K562 (cell line): ENCODE measurements around the gene SVBP. TPM values are rescaled to one million over a fixed set of nuclear protein-coding genes. Genes with fewer than 3 reads are reported as not detected.
A peak's percentile ranks its signal among the peaks of the same experiment; 100 is the strongest.

ENCODE experiments used
- ATAC-seq: fragments of 200-7000 bp; cut with Tn5 transposase; 3 replicates; pipeline ENCODE4 v1.9.1; 2020; ENCODE audit warnings: moderate library complexity
- BruUV-seq: library from RNA; stranded (reverse); fragments of 400-500 nt; replicated peaks from 2 replicates; lab custom pipeline; 2021; lab: Mats Ljungman, UMichigan
- CTCF ChIA-PET: fragments of 300-600 bp; formaldehyde crosslinking; extraction: SDS; loops from one replicate; lab custom pipeline; 2021; ENCODE audit warnings: low intra/inter-chr PET ratio; lab: Yijun Ruan, JAX
- POLR2A ChIA-PET: fragments of 300-600, 350-650 bp; sonication (Branson Sonifier 250); formaldehyde crosslinking; extraction: SDS; loops from one replicate; lab custom pipeline; 2021; ENCODE audit warnings: antibody characterized with exemption, inconsistent platforms; lab: Yijun Ruan, JAX
- DNase-seq, 4 experiments: peaks; one replicate each; pipeline versions ENCODE4 v3.0.0 to v3.0.0-alpha.2; 2011 to 2018; ENCODE audit warnings: low spot score in 3 of 4, mixed read lengths in 3 of 4; ENCODE audit errors: extremely low read depth in 1 of 4
- FAIRE-seq: peaks from 2 replicates; lab custom pipeline; 2011; peaks lifted over from hg19 to GRCh38; lab: Jason Lieb, UNC
- H2AFZ ChIP-seq: 2 replicates; pipeline ENCODE4 v1.6.0; 2011; ENCODE audit warnings: low read depth, low read length, control low read depth, inconsistent platforms
- H3K27ac ChIP-seq: fragments of 200-600 bp; 3 replicates; pipeline ENCODE4 v1.8.0; 2011; ENCODE audit warnings: low read depth, mild to moderate bottlenecking, control low read depth, inconsistent platforms, low read length, moderate library complexity, mixed read lengths; ENCODE audit errors: extremely low read depth
- H3K27me3 ChIP-seq, 2 experiments: fragments of 300-600 bp in 1 of 2; 2 replicates in 1 of 2; 3 replicates in 1 of 2; pipeline versions ENCODE4 v1.6.0 to v1.8.0; 2011; ENCODE audit warnings: inconsistent platforms in 2 of 2, low read length in 2 of 2, mild to moderate bottlenecking in 1 of 2, mixed read lengths in 1 of 2, moderate library complexity in 1 of 2; ENCODE audit not compliant: control insufficient read depth in 2 of 2, insufficient read depth in 2 of 2
- H3K36me3 ChIP-seq: fragments of 300-600 bp; 3 replicates; pipeline ENCODE4 v1.8.0; 2011; ENCODE audit warnings: mild to moderate bottlenecking, low read length, inconsistent platforms; ENCODE audit not compliant: control insufficient read depth, insufficient read depth
- H3K4me1 ChIP-seq, 2 experiments: fragments of 200-600 bp in 1 of 2; replicated peaks in 1 of 2; 2 replicates in 1 of 2; 3 replicates in 1 of 2; pipeline versions ENCODE4 v1.5.1 to v1.8.0; 2011; ENCODE audit warnings: inconsistent platforms in 2 of 2, low read length in 2 of 2, mild to moderate bottlenecking in 1 of 2, mixed read lengths in 1 of 2, moderate library complexity in 1 of 2; ENCODE audit not compliant: control insufficient read depth in 2 of 2, insufficient read depth in 2 of 2
- H3K4me2 ChIP-seq: 2 replicates; pipeline ENCODE4 v1.6.1; 2011; ENCODE audit warnings: low read length, control low read depth, inconsistent platforms, mixed read lengths; ENCODE audit not compliant: insufficient read depth
- H3K4me3 ChIP-seq: fragments of 200-600 bp; sonication (generic), shearing (Covaris generic); 2 replicates; pipeline ENCODE4 v1.5.1; 2016; ENCODE audit warnings: control low read depth, inconsistent platforms
- H3K79me2 ChIP-seq: fragments of 200-600 bp; 3 replicates; pipeline ENCODE4 v1.8.0; 2011; ENCODE audit warnings: low read length, inconsistent platforms; ENCODE audit not compliant: control insufficient read depth, insufficient read depth
- H3K9ac ChIP-seq, 2 experiments: 2 replicates each; pipeline versions ENCODE4 v1.6.0 to v1.6.1; 2011; ENCODE audit warnings: low read depth in 2 of 2, low read length in 2 of 2, control low read depth in 1 of 2, inconsistent platforms in 1 of 2, mild to moderate bottlenecking in 1 of 2, mixed read lengths in 1 of 2; ENCODE audit not compliant: insufficient read depth in 1 of 2
- H3K9me1 ChIP-seq: one replicate; pipeline ENCODE4 v1.6.0; 2011; ENCODE audit warnings: inconsistent platforms, mild to moderate bottlenecking, low read length, moderate library complexity; ENCODE audit not compliant: control insufficient read depth, insufficient read depth
- H3K9me3 ChIP-seq: replicated peaks from 2 replicates; pipeline ENCODE4 v1.5.1; 2011; ENCODE audit warnings: low read depth, low read length, inconsistent platforms; ENCODE audit not compliant: control insufficient read depth, insufficient read depth
- H4K20me1 ChIP-seq: replicated peaks from 2 replicates; pipeline ENCODE4 v1.6.1; 2011; ENCODE audit warnings: low read length, inconsistent platforms, mixed read lengths; ENCODE audit not compliant: control insufficient read depth, insufficient read depth
- ATF1 ChIP-seq, 2 experiments: fragments of 450-650 bp in 1 of 2; IDR thresholded peaks; 2 replicates each; pipeline ENCODE4 v1.6.1; 2016; ENCODE audit warnings: missing compliant biosample characterization in 1 of 2, missing genetic modification characterization in 1 of 2
- DACH1 ChIP-seq: fragments of 450-650 bp; IDR thresholded peaks from 2 replicates; pipeline ENCODE4 v1.6.1; 2018; ENCODE audit not compliant: partially characterized antibody
- DDX20 ChIP-seq: fragments of 450-650 bp; IDR thresholded peaks from 2 replicates; pipeline ENCODE4 v1.6.1; 2016; ENCODE audit warnings: missing genetic modification characterization, low read depth, mild to moderate bottlenecking, missing compliant biosample characterization, moderate library complexity
- FUS ChIP-seq: fragments of 200-400 bp; formaldehyde crosslinking; optimal IDR thresholded peaks from 2 replicates; pipeline ENCODE3; 2017; ENCODE audit warnings: low read depth, low read length
- GABPB1 ChIP-seq: sonication (generic); formaldehyde crosslinking; IDR thresholded peaks from 2 replicates; pipeline ENCODE4 v1.8.0; 2022; ENCODE audit warnings: mild to moderate bottlenecking, missing genetic modification reagents
- HNRNPLL ChIP-seq: fragments of 200-400 bp; formaldehyde crosslinking; IDR thresholded peaks from 2 replicates; pipeline ENCODE4 v1.6.1; 2017; ENCODE audit warnings: low read length, low read depth, mild to moderate bottlenecking; ENCODE audit not compliant: poor library complexity, severe bottlenecking
- NCOR1 ChIP-seq: fragments of 450-650 bp; IDR thresholded peaks from 2 replicates; pipeline ENCODE4 v1.6.1; 2016; ENCODE audit warnings: mild to moderate bottlenecking, moderate library complexity
- SETDB1 ChIP-seq: IDR thresholded peaks from one replicate; pipeline ENCODE4 v1.6.1; 2012; ENCODE audit warnings: low read length, control low read depth, inconsistent platforms
- SRSF3 ChIP-seq: fragments of 200-400 bp; formaldehyde crosslinking; IDR thresholded peaks from 2 replicates; pipeline ENCODE4 v1.6.1; 2016; ENCODE audit warnings: mild to moderate bottlenecking, low read length, moderate library complexity; ENCODE audit not compliant: insufficient read depth
- TOE1 ChIP-seq, 2 experiments: fragments of 450-650 bp in 1 of 2; sonication (generic) in 1 of 2; formaldehyde crosslinking in 1 of 2; IDR thresholded peaks; 2 replicates each; pipeline versions ENCODE4 v1.7.1 to v1.8.0; 2016 to 2022; ENCODE audit warnings: borderline replicate concordance in 2 of 2, mild to moderate bottlenecking in 2 of 2, antibody characterized with exemption in 1 of 2, inconsistent platforms in 1 of 2, low read depth in 1 of 2, missing genetic modification reagents in 1 of 2, moderate library complexity in 1 of 2
- ZNF354B ChIP-seq: fragments of 250-450 bp; sonication (Bioruptor Pico); IDR thresholded peaks from 2 replicates; pipeline ENCODE4 v1.4.0; 2020
- ZNF780A ChIP-seq: fragments of 250-450 bp; sonication (Bioruptor Pico); IDR thresholded peaks from 2 replicates; pipeline ENCODE4 v1.5.0; 2021; ENCODE audit warnings: mild to moderate bottlenecking
- WGBS: fragments of 100-300 bp; shearing (Covaris generic); methylation state at CpG from one replicate; pipeline ENCODE4 v1.1.6; 2016; ENCODE audit warnings: low coverage, mixed read lengths; ENCODE audit not compliant: insufficient coverage; ENCODE audit errors: missing lambda C conversion rate; 5-methylcytosine and 5-hydroxymethylcytosine counted together
- in situ Hi-C: fragments of 300-500 bp; cut with MboI; formaldehyde crosslinking; loops from 4 replicates; pipeline ENCODE4 v1.15.0; 2018; ENCODE audit warnings: inconsistent platforms, mixed read lengths
- intact Hi-C: fragments of 100-400 bp; cut with micrococcal nuclease; formaldehyde crosslinking; loops from 2 replicates; pipeline ENCODE4 v1.14.2; 2022
- polyA plus RNA-seq, 8 experiments: library from polyadenylated mRNA; depleted of rRNA in 4 of 8; stranded (reverse) in 5 of 8; unstranded in 3 of 8; fragments of >200 nt; fragmentation: Nextera tagmentation in 2 of 8; fragmentation: Illumina TruSeq in 1 of 8; extraction: Ambion mirVana in 2 of 8; extraction: Trizol in 1 of 8; gene quantifications; 2 replicates each; pipeline versions ENCODE4 v1.2.1 to v1.2.3, GENCODE V29; 2011 to 2014; ENCODE audit warnings: inconsistent platforms in 1 of 8, missing spikeins in 1 of 8
- total RNA-seq, 7 experiments: library from RNA; depleted of rRNA in 6 of 7; stranded (reverse); fragments of >200 nt in 6 of 7; fragmentation: Illumina TruSeq in 2 of 7; extraction: Trizol in 2 of 7; gene quantifications; 2 replicates each; pipeline versions ENCODE4 v1.2.1 to v1.2.3, GENCODE V29; 2011 to 2021; ENCODE audit warnings: low replicate concordance in 1 of 7
- TF ChIP-seq, protein P1 (sequence below): fragments of 450-650 bp; conservative IDR thresholded peaks from 2 replicates; pipeline ENCODE4 v1.6.1; 2016; ENCODE audit warnings: missing genetic modification characterization, low read depth, mild to moderate bottlenecking, control low read depth, missing compliant biosample characterization

Gene SVBP
- total and polyA plus RNA-seq, 9 of the 15 experiments (the other 6 are each of a cell fraction or from before 2014, with no cell fraction given), result 31.7 to 49.7 (median 40.0) TPM

DNA sequence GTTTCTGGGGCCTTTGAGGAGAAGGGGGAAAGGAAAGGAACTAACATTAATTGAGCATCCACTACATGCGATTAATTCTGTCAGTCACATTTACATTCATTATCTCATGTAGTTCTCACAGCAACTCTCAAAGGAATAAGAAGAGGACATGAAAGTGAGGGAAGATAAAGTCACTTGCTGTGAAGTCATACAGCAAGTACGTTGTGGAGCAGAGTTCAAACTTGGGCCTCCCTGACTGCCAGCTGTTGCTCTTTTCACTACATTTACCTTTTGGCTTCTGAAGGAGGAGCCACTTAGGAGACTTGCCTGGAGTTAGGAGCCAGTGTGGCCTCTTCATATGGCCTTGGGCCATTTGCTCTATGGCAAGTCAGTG lies 35.4 kb upstream of the SVBP start:
- H3K4me2 ChIP-seq, result no peak overlapping the region
- TF ChIP-seq FUS, result no peak
- TF ChIP-seq SETDB1, result no peak
- TF ChIP-seq NCOR1, result no peak
- TF ChIP-seq, all 486 proteins: peak for 0
- Histone ChIP-seq H3K79me2 (peaks cover 9% of the 10 kb centered on the region), H3K36me3 (peaks cover 36% of the 10 kb centered on the region; the same call in 2 of the 3 replicates), H3K9me1 (no peaks in the 10 kb centered on the region), H4K20me1 (no peaks in the 10 kb centered on the region), H3K9me3 (peaks cover 5% of the 10 kb centered on the region), H3K27me3 (no peaks in the 10 kb centered on the region), H2AFZ (no peak overlapping the region), H3K27ac (no peak overlapping the region), H3K4me3 (no peak overlapping the region), H3K4me1 (peaks cover 8% of the 10 kb centered on the region in 2 experiments), H3K9ac (no peak overlapping the region)
- no TSS peak for BruUV-seq
- DNase-seq (no peak), FAIRE-seq (no peak), ATAC-seq (peak; percentile 12; the same call in 1 of the 3 replicates)
- in situ Hi-C loops, result no loop called here
- WGBS, result 44% methylated on average over 2 of the region's 2 CpGs
- intact Hi-C loops, result no loop called here
- CTCF ChIA-PET, result no interaction called here
- POLR2A ChIA-PET, result no interaction called here

DNA sequence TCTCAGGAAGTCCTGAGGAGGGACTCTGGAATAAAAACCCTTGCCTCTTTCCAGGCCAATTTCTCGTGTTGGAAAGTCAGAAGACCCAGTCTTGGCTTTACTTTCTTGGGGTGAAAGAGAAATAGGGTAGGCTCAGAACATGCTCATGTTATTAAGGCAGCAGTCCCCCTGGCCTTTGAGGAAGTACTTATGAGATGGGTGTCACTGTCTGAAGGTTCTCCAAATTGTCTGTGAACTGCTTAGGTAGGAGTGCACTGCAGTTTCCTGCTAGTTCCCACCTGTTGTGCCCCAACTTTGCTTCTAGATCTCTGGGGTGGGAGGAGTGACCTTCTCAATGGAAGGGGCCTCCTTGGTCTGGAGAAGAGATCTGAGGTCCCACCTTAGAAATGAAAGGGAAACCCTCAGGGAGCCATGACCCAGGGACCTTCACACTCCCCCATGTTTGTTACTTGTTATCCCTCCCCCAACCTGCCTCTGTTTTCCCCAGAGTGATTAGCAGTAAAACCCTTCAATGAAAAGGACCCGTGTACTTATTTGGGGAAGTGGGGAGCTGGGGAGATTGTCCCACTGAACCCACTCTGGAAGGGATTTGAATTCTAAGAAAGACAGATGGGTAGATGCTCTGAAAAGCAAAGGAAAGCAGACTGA lies 34.9 kb upstream of the SVBP start:
- 43% methylated on average over 2 of the region's 2 CpGs for WGBS
- no peak overlapping the region for H3K9ac ChIP-seq
- DNase-seq (no peak), ATAC-seq (no peak), FAIRE-seq (no peak)
- H3K27me3 ChIP-seq, result no peaks in the 10 kb centered on the region
- ChIA-PET CTCF (no interaction called here), POLR2A (interaction anchor here (0.9 to 1.4 kb wide), 2 partner anchors 11 to 21 kb away, joined by 3 to 4 read pairs; no protein-coding TSS in a partner anchor)
- no peak overlapping the region for H3K27ac ChIP-seq
- intact Hi-C loops (no loop called here), in situ Hi-C loops (no loop called here)
- H3K9me3 ChIP-seq, result peaks cover 5% of the 10 kb centered on the region
- H3K36me3 ChIP-seq, result peaks cover 36% of the 10 kb centered on the region; the same call in 2 of the 3 replicates
- H3K9me1 ChIP-seq, result no peaks in the 10 kb centered on the region
- H3K79me2 ChIP-seq, result peaks cover 14% of the 10 kb centered on the region
- BruUV-seq, result no TSS peak
- no peak for TF ChIP-seq ZNF354B (CRISPR knock-in tag)
- TF ChIP-seq HNRNPLL, result no peak
- TF ChIP-seq GABPB1 (CRISPR knock-in tag), result no peak
- TF ChIP-seq, protein P1, sequence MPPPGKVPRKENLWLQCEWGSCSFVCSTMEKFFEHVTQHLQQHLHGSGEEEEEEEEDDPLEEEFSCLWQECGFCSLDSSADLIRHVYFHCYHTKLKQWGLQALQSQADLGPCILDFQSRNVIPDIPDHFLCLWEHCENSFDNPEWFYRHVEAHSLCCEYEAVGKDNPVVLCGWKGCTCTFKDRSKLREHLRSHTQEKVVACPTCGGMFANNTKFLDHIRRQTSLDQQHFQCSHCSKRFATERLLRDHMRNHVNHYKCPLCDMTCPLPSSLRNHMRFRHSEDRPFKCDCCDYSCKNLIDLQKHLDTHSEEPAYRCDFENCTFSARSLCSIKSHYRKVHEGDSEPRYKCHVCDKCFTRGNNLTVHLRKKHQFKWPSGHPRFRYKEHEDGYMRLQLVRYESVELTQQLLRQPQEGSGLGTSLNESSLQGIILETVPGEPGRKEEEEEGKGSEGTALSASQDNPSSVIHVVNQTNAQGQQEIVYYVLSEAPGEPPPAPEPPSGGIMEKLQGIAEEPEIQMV, result no peak
- no peak for TF ChIP-seq DACH1
- no peak for TF ChIP-seq TOE1 (IDR thresholded peaks at IDR 0.05; ENCODE audit: borderline replicate concordance)
- no peak for TF ChIP-seq TOE1 (CRISPR knock-in tag; IDR thresholded peaks at IDR 0.05; ENCODE audit: borderline replicate concordance, low read depth)
- TF ChIP-seq ZNF780A, result no peak
- TF ChIP-seq DDX20 (tag), result no peak
- TF ChIP-seq ATF1 (CRISPR knock-in tag; IDR thresholded peaks at IDR 0.05), result no peak
- no peak for TF ChIP-seq ATF1 (tag; IDR thresholded peaks at IDR 0.05)
- TF ChIP-seq SRSF3, result no peak
- no peak overlapping the region for H2AFZ ChIP-seq
- peaks cover 11 to 12% of the 10 kb centered on the region in 2 experiments for H3K4me1 ChIP-seq
- H4K20me1 ChIP-seq, result no peaks in the 10 kb centered on the region
- no peak overlapping the region for H3K4me3 ChIP-seq
- no peak overlapping the region for H3K4me2 ChIP-seq
